Measurements from ENCODE around the gene SPTBN1. TPM values are rescaled to one million over a fixed set of nuclear protein-coding genes. Genes with fewer than 3 reads are reported as not detected.

Gene SPTBN1
- total RNA-seq (2014; rRNA removed; shearing (Covaris generic)): 34.4 and 34.9 TPM in 2 replicates

GRCh38 chr2:54455563-54456361, at the start of gene SPTBN1:
Gene SPTBN1, plus strand, starts transcription at chr2:54456327. Its CDS starts 70,092 bp downstream, at chr2:54526419.
- DNase-seq (ENCODE audit: low spot score): peak; percentile 72

- DNase-seq (ENCODE audit: low spot score): no peak
Measured at GRCh38 chr2:54407693-54408092, 48.4 kb upstream of the SPTBN1 start.

GRCh38 chr2:54408288-54408687, 47.8 kb upstream of the SPTBN1 start:
- no peak for DNase-seq (ENCODE audit: low spot score)

- no peak for DNase-seq (ENCODE audit: low spot score)
Measured at GRCh38 chr2:54409752-54410151, 46.4 kb upstream of the SPTBN1 start.

- DNase-seq (ENCODE audit: low spot score): peak; percentile 25
Measured at GRCh38 chr2:54411801-54412354, 44.2 kb upstream of the SPTBN1 start.

GRCh38 chr2:54416166-54416813, 39.8 kb upstream of the SPTBN1 start:
- DNase-seq (ENCODE audit: low spot score): no peak

GRCh38 chr2:54416938-54417337, 39.2 kb upstream of the SPTBN1 start:
- DNase-seq (ENCODE audit: low spot score): no peak

- DNase-seq (ENCODE audit: low spot score): no peak
Measured at GRCh38 chr2:54417577-54417976, 38.5 kb upstream of the SPTBN1 start.

- no peak for DNase-seq (ENCODE audit: low spot score)
Measured at GRCh38 chr2:54419388-54419787, 36.7 kb upstream of the SPTBN1 start.

- DNase-seq (ENCODE audit: low spot score): no peak
Measured at GRCh38 chr2:54419855-54420523, 36.1 kb upstream of the SPTBN1 start.

GRCh38 chr2:54420524-54421172, 35.5 kb upstream of the SPTBN1 start:
- no peak for DNase-seq (ENCODE audit: low spot score)

GRCh38 chr2:54422072-54422581, 34.0 kb upstream of the SPTBN1 start:
- no peak for DNase-seq (ENCODE audit: low spot score)

GRCh38 chr2:54423213-54423612, 32.9 kb upstream of the SPTBN1 start:
- no peak for DNase-seq (ENCODE audit: low spot score)

GRCh38 chr2:54424555-54425163, 31.5 kb upstream of the SPTBN1 start:
- DNase-seq (ENCODE audit: low spot score): no peak

GRCh38 chr2:54428108-54428831, 27.9 kb upstream of the SPTBN1 start:
- DNase-seq (ENCODE audit: low spot score): no peak

- no peak for DNase-seq (ENCODE audit: low spot score)
Measured at GRCh38 chr2:54429054-54429453, 27.1 kb upstream of the SPTBN1 start.

GRCh38 chr2:54429811-54430551, 26.1 kb upstream of the SPTBN1 start:
- DNase-seq (ENCODE audit: low spot score): no peak

GRCh38 chr2:54430649-54431048, 25.5 kb upstream of the SPTBN1 start:
- no peak for DNase-seq (ENCODE audit: low spot score)

- DNase-seq (ENCODE audit: low spot score): no peak
Measured at GRCh38 chr2:54432251-54433015, 23.7 kb upstream of the SPTBN1 start.

Data from H4 (cell line).